HG02623 (cell line): ENCODE results near the gene IRAK2.

Experiments
- ATAC-seq: cut with Tn5 transposase; IDR thresholded peaks from one replicate; pipeline ENCODE4 v1.9.1; 2021; ENCODE audit warnings: moderate library complexity; ENCODE audit not compliant: unreplicated experiment

IRAK2 gene

GRCh38 chr3:10279384-10280176 lies 114.9 kb downstream of the IRAK2 start:
- no peak for ATAC-seq

- no peak for ATAC-seq
These were observed 115.4 kb downstream of the IRAK2 start for GRCh38 chr3:10280177-10280529.

- no peak for ATAC-seq
These were observed 115.9 kb downstream of the IRAK2 start for GRCh38 chr3:10280571-10280970.

GRCh38 chr3:10281951-10282350 lies 117.2 kb downstream of the IRAK2 start:
- ATAC-seq = no peak

- ATAC-seq = no peak
These were observed 118.9 kb downstream of the IRAK2 start for GRCh38 chr3:10283638-10284037.

GRCh38 chr3:10284496-10284895 lies 119.8 kb downstream of the IRAK2 start:
- ATAC-seq = no peak

GRCh38 chr3:10285272-10286132 lies 120.8 kb downstream of the IRAK2 start:
- ATAC-seq = no peak

- no peak for ATAC-seq
These were observed 121.4 kb downstream of the IRAK2 start for GRCh38 chr3:10286133-10286524.

- ATAC-seq = no peak
These were observed 122.0 kb downstream of the IRAK2 start for GRCh38 chr3:10286596-10287295.

GRCh38 chr3:10287936-10288574 lies 123.3 kb downstream of the IRAK2 start:
- no peak for ATAC-seq

- ATAC-seq = no peak
These were observed 123.8 kb downstream of the IRAK2 start for GRCh38 chr3:10288575-10288960.

- no peak for ATAC-seq
These were observed 124.4 kb downstream of the IRAK2 start for GRCh38 chr3:10289077-10289476.

- no peak for ATAC-seq
These were observed 125.2 kb downstream of the IRAK2 start for GRCh38 chr3:10289787-10290355.

GRCh38 chr3:10290481-10291176 lies 125.9 kb downstream of the IRAK2 start:
- ATAC-seq = no peak

GRCh38 chr3:10291641-10292040 lies 126.9 kb downstream of the IRAK2 start:
- ATAC-seq = no peak

GRCh38 chr3:10292505-10293419 lies 128.0 kb downstream of the IRAK2 start, which contains the start of gene GHRL:
Gene GHRL, minus strand, starts transcription at chr3:10292947. Its CDS starts 2,767 bp downstream, at chr3:10290180.
- no peak for ATAC-seq
